8988T (cell line): ENCODE results near the gene CCND1.

Source experiments
- DNase-seq: peaks from one replicate; pipeline ENCODE4 v3.0.0; 2011

The CCND1 gene

GRCh38 chr11:69640995-69641581 is at the start of gene CCND1:
Gene CCND1 (plus strand): TSS chr11:69641156. CDS start chr11:69641314, 158 bp downstream.
- DNase-seq: peak; percentile 91

GRCh38 chr11:69592986-69593650 is 47.8 kb upstream of the CCND1 start:
- no peak for DNase-seq

GRCh38 chr11:69593851-69594250 is 47.1 kb upstream of the CCND1 start:
- DNase-seq: no peak

- no peak for DNase-seq
These were observed 46.5 kb upstream of the CCND1 start for GRCh38 chr11:69594481-69594880.

GRCh38 chr11:69595805-69596665 is 44.9 kb upstream of the CCND1 start:
- no peak for DNase-seq

GRCh38 chr11:69598147-69598546 is 42.8 kb upstream of the CCND1 start:
- peak; percentile 61 for DNase-seq

GRCh38 chr11:69599502-69599901 is 41.5 kb upstream of the CCND1 start:
- DNase-seq: no peak

GRCh38 chr11:69600001-69600400 is 41.0 kb upstream of the CCND1 start:
- DNase-seq: no peak

- DNase-seq: no peak
These were observed 39.7 kb upstream of the CCND1 start for GRCh38 chr11:69601011-69601975.

- DNase-seq: no peak
These were observed 37.7 kb upstream of the CCND1 start for GRCh38 chr11:69603111-69603836.

GRCh38 chr11:69604055-69604454 is 36.9 kb upstream of the CCND1 start:
- DNase-seq: no peak

- no peak for DNase-seq
These were observed 35.0 kb upstream of the CCND1 start for GRCh38 chr11:69605737-69606526.

GRCh38 chr11:69609351-69609750 is 31.6 kb upstream of the CCND1 start:
- DNase-seq: no peak

GRCh38 chr11:69611548-69612526 is 29.1 kb upstream of the CCND1 start:
- DNase-seq: no peak

GRCh38 chr11:69613594-69613993 is 27.4 kb upstream of the CCND1 start:
- DNase-seq: no peak

- no peak for DNase-seq
These were observed 26.9 kb upstream of the CCND1 start for GRCh38 chr11:69614085-69614484.

GRCh38 chr11:69615545-69616278 is 25.2 kb upstream of the CCND1 start:
- no peak for DNase-seq

GRCh38 chr11:69617220-69617619 is 23.7 kb upstream of the CCND1 start:
- no peak for DNase-seq

GRCh38 chr11:69617682-69618081 is 23.3 kb upstream of the CCND1 start:
- no peak for DNase-seq
